ENCODE measurements around the gene TMEM100.

DNA sequence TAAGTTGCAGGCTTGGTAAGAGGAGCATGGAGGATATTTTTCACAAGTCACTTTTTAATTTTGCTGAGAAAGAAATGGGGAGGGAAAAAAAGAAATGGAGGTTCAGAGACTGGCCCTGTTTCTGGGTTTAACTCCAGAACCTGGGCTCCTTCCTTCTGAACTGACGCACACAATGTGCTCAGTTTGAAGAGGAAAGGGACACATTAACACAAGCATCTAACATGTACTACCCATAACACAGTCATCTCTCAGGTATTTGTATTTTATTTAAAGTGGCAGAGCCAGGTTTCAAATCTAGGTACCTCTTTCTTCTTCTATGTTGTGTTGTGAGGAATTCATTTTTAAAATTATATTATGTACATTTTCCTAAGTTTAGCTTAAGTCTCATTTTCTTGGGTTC, 5.3 kb upstream of the TMEM100 start:
- TF ChIP-seq, protein P1, sequence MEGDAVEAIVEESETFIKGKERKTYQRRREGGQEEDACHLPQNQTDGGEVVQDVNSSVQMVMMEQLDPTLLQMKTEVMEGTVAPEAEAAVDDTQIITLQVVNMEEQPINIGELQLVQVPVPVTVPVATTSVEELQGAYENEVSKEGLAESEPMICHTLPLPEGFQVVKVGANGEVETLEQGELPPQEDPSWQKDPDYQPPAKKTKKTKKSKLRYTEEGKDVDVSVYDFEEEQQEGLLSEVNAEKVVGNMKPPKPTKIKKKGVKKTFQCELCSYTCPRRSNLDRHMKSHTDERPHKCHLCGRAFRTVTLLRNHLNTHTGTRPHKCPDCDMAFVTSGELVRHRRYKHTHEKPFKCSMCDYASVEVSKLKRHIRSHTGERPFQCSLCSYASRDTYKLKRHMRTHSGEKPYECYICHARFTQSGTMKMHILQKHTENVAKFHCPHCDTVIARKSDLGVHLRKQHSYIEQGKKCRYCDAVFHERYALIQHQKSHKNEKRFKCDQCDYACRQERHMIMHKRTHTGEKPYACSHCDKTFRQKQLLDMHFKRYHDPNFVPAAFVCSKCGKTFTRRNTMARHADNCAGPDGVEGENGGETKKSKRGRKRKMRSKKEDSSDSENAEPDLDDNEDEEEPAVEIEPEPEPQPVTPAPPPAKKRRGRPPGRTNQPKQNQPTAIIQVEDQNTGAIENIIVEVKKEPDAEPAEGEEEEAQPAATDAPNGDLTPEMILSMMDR (IDR thresholded peaks at IDR 0.05; ENCODE audit: low read length): no peak
- TF ChIP-seq EZH2 (optimal IDR thresholded peaks at IDR 0.05; ENCODE audit: low read depth, low read length) (no peak), EZH2phosphoT487 (IDR thresholded peaks at IDR 0.05; ENCODE audit: low read length) (no peak)

All from MM.1S (cell line).